HEK293 (cell line): ENCODE measurements around the gene ARHGAP27.

Experiments used
- EGR2 ChIP-seq: fragments of 450-650 bp; formaldehyde crosslinking; IDR thresholded peaks from 2 replicates; pipeline ENCODE4 v1.5.1; 2016; ENCODE audit warnings: low read depth, missing biosample characterization, missing genetic modification characterization
- GLI2 ChIP-seq: fragments of 450-650 bp; formaldehyde crosslinking; IDR thresholded peaks from 2 replicates; pipeline ENCODE4; 2017; ENCODE audit warnings: missing biosample characterization, missing genetic modification characterization, low read depth, borderline replicate concordance
- KLF10 ChIP-seq: fragments of 450-650 bp; IDR thresholded peaks from 2 replicates; pipeline ENCODE4 v1.5.1; 2018; ENCODE audit warnings: missing biosample characterization, mild to moderate bottlenecking, missing genetic modification characterization
- OSR2 ChIP-seq: fragments of 450-650 bp; formaldehyde crosslinking; IDR thresholded peaks from 2 replicates; pipeline ENCODE4 v1.5.1; 2016; ENCODE audit warnings: missing biosample characterization, missing genetic modification characterization
- TCF7L2 ChIP-seq: IDR thresholded peaks from 2 replicates; pipeline ENCODE4 v1.6.1; 2011; ENCODE audit warnings: low read depth, mild to moderate bottlenecking, inconsistent platforms, low read length, moderate library complexity, borderline replicate concordance
- ZBTB8A ChIP-seq: fragments of 450-650 bp; formaldehyde crosslinking; IDR thresholded peaks from 2 replicates; pipeline ENCODE4 v1.5.1; 2016; ENCODE audit warnings: missing biosample characterization, missing genetic modification characterization
- ZNF132 ChIP-seq: fragments of 450-650 bp; formaldehyde crosslinking; IDR thresholded peaks from 2 replicates; pipeline ENCODE4 v1.5.1; 2017; ENCODE audit warnings: missing biosample characterization, missing genetic modification characterization, borderline replicate concordance
- ZNF239 ChIP-seq: fragments of 450-650 bp; formaldehyde crosslinking; IDR thresholded peaks from 2 replicates; pipeline ENCODE4 v1.5.1; 2016; ENCODE audit warnings: missing biosample characterization, missing genetic modification characterization
- ZNF366 ChIP-seq: fragments of 450-650 bp; formaldehyde crosslinking; conservative IDR thresholded peaks from 2 replicates; pipeline ENCODE4 v1.5.1; 2016; ENCODE audit warnings: missing biosample characterization, missing genetic modification characterization
- ZNF37A ChIP-seq: fragments of 450-650 bp; IDR thresholded peaks from 2 replicates; pipeline ENCODE4 v1.5.1; 2018; ENCODE audit warnings: missing biosample characterization, missing genetic modification characterization
- ZNF391 ChIP-seq: fragments of 450-650 bp; formaldehyde crosslinking; IDR thresholded peaks from 2 replicates; pipeline ENCODE4 v1.5.1; 2016; ENCODE audit warnings: low read depth, missing biosample characterization, missing genetic modification characterization, borderline replicate concordance
- ZNF426 ChIP-seq: fragments of 450-650 bp; formaldehyde crosslinking; IDR thresholded peaks from 2 replicates; pipeline ENCODE4 v1.5.1; 2017; ENCODE audit warnings: missing biosample characterization, missing genetic modification characterization, mild to moderate bottlenecking, inconsistent platforms, moderate library complexity
- ZNF514 ChIP-seq: fragments of 450-650 bp; formaldehyde crosslinking; IDR thresholded peaks from 2 replicates; pipeline ENCODE4 v1.5.1; 2016; ENCODE audit warnings: missing biosample characterization, missing genetic modification characterization
- ZNF664 ChIP-seq: fragments of 450-650 bp; formaldehyde crosslinking; IDR thresholded peaks from 2 replicates; pipeline ENCODE4 v1.5.1; 2016; ENCODE audit warnings: missing biosample characterization, missing genetic modification characterization
- ZNF76 ChIP-seq: fragments of 450-650 bp; formaldehyde crosslinking; IDR thresholded peaks from 2 replicates; pipeline ENCODE4; 2016; ENCODE audit warnings: low read depth, missing biosample characterization, missing genetic modification characterization, borderline replicate concordance
- ZNF843 ChIP-seq: fragments of 450-650 bp; formaldehyde crosslinking; IDR thresholded peaks from 2 replicates; pipeline ENCODE4 v1.5.1; 2016; ENCODE audit warnings: missing biosample characterization, missing genetic modification characterization
- ZSCAN23 ChIP-seq: fragments of 450-650 bp; formaldehyde crosslinking; IDR thresholded peaks from 2 replicates; pipeline ENCODE4 v1.5.1; 2016; ENCODE audit warnings: missing biosample characterization, missing genetic modification characterization
- ZSCAN30 ChIP-seq: fragments of 450-650 bp; IDR thresholded peaks from 2 replicates; pipeline ENCODE4 v1.5.1; 2018; ENCODE audit warnings: missing biosample characterization, mild to moderate bottlenecking, missing genetic modification characterization, moderate library complexity
- TF ChIP-seq, protein P1 (sequence below): fragments of 450-650 bp; formaldehyde crosslinking; IDR thresholded peaks from 2 replicates; pipeline ENCODE4 v1.5.1; 2016; ENCODE audit warnings: missing biosample characterization, missing genetic modification characterization
- TF ChIP-seq, protein P2 (sequence below): fragments of 450-650 bp; formaldehyde crosslinking; IDR thresholded peaks from 2 replicates; pipeline ENCODE4 v1.5.1; 2016; ENCODE audit warnings: missing biosample characterization, missing genetic modification characterization
- TF ChIP-seq, protein P3 (sequence below): fragments of 450-650 bp; formaldehyde crosslinking; IDR thresholded peaks from 2 replicates; pipeline ENCODE4 v1.5.1; 2017; ENCODE audit warnings: missing biosample characterization, missing genetic modification characterization
- TF ChIP-seq, protein P4 (sequence below): fragments of 450-650 bp; formaldehyde crosslinking; IDR thresholded peaks from 2 replicates; pipeline ENCODE4 v1.5.1; 2016; ENCODE audit warnings: missing biosample characterization, missing genetic modification characterization, low read depth
- TF ChIP-seq, protein P5 (sequence below): fragments of 450-650 bp; formaldehyde crosslinking; IDR thresholded peaks from 2 replicates; pipeline ENCODE4 v1.5.1; 2016; ENCODE audit warnings: missing biosample characterization, missing genetic modification characterization
- TF ChIP-seq, protein P6 (sequence below): fragments of 450-650 bp; formaldehyde crosslinking; IDR thresholded peaks from 2 replicates; pipeline ENCODE4 v1.5.1; 2016; ENCODE audit warnings: missing biosample characterization, missing genetic modification characterization

The ARHGAP27 gene

DNA sequence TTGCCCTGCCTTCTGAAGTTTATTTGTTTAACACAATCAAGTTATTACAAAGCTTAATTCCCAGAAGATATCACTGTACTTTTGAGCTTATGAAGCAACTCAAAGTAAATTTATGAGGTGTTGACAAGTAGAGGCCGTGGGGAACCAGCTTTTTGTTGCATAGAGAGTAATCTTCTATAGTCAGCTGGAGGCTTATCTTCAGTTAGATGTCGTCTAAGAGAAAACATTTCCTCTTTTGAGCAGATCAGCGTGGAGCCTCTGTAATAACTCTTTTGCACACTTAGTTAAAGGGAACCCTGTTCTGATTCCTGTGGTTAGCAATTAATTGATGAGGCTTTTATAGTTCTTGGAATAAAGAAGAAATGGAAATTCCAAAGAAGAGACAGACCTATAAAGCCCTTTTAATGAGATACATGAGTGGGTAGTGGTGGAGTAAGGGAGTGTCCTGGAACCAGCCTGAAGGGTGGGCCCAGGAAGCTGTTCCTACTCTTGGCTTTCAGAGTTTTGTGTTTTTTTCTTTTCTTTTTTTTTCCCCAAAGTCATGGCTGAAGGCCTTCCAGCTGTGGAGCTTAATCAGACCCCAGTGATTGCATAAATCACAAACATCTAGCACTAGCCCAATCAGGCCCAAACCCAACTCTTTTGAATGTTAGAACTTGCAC lies 87.0 kb downstream of the ARHGAP27 start (continued):
- TF ChIP-seq, protein P1, sequence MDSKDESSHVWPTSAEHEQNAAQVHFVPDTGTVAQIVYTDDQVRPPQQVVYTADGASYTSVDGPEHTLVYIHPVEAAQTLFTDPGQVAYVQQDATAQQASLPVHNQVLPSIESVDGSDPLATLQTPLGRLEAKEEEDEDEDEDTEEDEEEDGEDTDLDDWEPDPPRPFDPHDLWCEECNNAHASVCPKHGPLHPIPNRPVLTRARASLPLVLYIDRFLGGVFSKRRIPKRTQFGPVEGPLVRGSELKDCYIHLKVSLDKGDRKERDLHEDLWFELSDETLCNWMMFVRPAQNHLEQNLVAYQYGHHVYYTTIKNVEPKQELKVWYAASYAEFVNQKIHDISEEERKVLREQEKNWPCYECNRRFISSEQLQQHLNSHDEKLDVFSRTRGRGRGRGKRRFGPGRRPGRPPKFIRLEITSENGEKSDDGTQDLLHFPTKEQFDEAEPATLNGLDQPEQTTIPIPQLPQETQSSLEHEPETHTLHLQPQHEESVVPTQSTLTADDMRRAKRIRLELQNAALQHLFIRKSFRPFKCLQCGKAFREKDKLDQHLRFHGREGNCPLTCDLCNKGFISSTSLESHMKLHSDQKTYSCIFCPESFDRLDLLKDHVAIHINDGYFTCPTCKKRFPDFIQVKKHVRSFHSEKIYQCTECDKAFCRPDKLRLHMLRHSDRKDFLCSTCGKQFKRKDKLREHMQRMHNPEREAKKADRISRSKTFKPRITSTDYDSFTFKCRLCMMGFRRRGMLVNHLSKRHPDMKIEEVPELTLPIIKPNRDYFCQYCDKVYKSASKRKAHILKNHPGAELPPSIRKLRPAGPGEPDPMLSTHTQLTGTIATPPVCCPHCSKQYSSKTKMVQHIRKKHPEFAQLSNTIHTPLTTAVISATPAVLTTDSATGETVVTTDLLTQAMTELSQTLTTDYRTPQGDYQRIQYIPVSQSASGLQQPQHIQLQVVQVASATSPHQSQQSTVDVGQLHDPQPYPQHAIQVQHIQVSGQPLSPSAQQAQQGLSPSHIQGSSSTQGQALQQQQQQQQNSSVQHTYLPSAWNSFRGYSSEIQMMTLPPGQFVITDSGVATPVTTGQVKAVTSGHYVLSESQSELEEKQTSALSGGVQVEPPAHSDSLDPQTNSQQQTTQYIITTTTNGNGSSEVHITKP (tag by site-specific recombination), result no peak
- TF ChIP-seq, protein P2, sequence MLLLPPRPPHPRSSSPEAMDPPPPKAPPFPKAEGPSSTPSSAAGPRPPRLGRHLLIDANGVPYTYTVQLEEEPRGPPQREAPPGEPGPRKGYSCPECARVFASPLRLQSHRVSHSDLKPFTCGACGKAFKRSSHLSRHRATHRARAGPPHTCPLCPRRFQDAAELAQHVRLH (tag by site-specific recombination), result peak; percentile 81; the same call in 1 of the 2 replicates
- peak; percentile 76; the same call in 1 of the 2 replicates for TF ChIP-seq ZSCAN30 (tag by site-specific recombination)
- peak; percentile 94 for TF ChIP-seq OSR2 (tag by site-specific recombination)
- no peak for TF ChIP-seq ZNF132 (tag by site-specific recombination)
- TF ChIP-seq GLI2 (tag by site-specific recombination), result 0 out of 2 replicates have a peak, but pooled peaks have one; percentile 77
- TF ChIP-seq, protein P3, sequence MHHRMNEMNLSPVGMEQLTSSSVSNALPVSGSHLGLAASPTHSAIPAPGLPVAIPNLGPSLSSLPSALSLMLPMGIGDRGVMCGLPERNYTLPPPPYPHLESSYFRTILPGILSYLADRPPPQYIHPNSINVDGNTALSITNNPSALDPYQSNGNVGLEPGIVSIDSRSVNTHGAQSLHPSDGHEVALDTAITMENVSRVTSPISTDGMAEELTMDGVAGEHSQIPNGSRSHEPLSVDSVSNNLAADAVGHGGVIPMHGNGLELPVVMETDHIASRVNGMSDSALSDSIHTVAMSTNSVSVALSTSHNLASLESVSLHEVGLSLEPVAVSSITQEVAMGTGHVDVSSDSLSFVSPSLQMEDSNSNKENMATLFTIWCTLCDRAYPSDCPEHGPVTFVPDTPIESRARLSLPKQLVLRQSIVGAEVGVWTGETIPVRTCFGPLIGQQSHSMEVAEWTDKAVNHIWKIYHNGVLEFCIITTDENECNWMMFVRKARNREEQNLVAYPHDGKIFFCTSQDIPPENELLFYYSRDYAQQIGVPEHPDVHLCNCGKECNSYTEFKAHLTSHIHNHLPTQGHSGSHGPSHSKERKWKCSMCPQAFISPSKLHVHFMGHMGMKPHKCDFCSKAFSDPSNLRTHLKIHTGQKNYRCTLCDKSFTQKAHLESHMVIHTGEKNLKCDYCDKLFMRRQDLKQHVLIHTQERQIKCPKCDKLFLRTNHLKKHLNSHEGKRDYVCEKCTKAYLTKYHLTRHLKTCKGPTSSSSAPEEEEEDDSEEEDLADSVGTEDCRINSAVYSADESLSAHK (tag by site-specific recombination), result peak; percentile 52; the same call in 1 of the 2 replicates
- no peak for TF ChIP-seq EGR2
- TF ChIP-seq ZNF239 (tag by site-specific recombination), result no peak
- TF ChIP-seq, protein P4, sequence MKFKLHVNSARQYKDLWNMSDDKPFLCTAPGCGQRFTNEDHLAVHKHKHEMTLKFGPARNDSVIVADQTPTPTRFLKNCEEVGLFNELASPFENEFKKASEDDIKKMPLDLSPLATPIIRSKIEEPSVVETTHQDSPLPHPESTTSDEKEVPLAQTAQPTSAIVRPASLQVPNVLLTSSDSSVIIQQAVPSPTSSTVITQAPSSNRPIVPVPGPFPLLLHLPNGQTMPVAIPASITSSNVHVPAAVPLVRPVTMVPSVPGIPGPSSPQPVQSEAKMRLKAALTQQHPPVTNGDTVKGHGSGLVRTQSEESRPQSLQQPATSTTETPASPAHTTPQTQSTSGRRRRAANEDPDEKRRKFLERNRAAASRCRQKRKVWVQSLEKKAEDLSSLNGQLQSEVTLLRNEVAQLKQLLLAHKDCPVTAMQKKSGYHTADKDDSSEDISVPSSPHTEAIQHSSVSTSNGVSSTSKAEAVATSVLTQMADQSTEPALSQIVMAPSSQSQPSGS (tag by site-specific recombination), result peak; percentile 34; the same call in 1 of the 2 replicates
- peak; percentile 95 for TF ChIP-seq TCF7L2
- peak; percentile 68 for TF ChIP-seq ZBTB8A (tag by site-specific recombination)
- no peak for TF ChIP-seq ZNF37A (tag by site-specific recombination)
- no peak for TF ChIP-seq ZNF76 (tag by site-specific recombination)
- peak; percentile 86 for TF ChIP-seq ZNF366 (tag by site-specific recombination)
- TF ChIP-seq, protein P5, sequence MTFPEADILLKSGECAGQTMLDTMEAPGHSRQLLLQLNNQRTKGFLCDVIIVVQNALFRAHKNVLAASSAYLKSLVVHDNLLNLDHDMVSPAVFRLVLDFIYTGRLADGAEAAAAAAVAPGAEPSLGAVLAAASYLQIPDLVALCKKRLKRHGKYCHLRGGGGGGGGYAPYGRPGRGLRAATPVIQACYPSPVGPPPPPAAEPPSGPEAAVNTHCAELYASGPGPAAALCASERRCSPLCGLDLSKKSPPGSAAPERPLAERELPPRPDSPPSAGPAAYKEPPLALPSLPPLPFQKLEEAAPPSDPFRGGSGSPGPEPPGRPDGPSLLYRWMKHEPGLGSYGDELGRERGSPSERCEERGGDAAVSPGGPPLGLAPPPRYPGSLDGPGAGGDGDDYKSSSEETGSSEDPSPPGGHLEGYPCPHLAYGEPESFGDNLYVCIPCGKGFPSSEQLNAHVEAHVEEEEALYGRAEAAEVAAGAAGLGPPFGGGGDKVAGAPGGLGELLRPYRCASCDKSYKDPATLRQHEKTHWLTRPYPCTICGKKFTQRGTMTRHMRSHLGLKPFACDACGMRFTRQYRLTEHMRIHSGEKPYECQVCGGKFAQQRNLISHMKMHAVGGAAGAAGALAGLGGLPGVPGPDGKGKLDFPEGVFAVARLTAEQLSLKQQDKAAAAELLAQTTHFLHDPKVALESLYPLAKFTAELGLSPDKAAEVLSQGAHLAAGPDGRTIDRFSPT (tag by site-specific recombination), result peak; percentile 77
- TF ChIP-seq ZNF514 (tag by site-specific recombination), result no peak
- TF ChIP-seq ZNF664, result peak; percentile 98
- no peak for TF ChIP-seq ZSCAN23 (tag by site-specific recombination)
- TF ChIP-seq, protein P6, sequence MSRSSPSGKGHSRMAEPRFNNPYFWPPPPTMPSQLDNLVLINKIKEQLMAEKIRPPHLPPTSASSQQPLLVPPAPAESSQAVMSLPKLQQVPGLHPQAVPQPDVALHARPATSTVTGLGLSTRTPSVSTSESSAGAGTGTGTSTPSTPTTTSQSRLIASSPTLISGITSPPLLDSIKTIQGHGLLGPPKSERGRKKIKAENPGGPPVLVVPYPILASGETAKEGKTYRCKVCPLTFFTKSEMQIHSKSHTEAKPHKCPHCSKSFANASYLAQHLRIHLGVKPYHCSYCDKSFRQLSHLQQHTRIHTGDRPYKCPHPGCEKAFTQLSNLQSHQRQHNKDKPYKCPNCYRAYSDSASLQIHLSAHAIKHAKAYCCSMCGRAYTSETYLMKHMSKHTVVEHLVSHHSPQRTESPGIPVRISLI (tag by site-specific recombination), result no peak
- TF ChIP-seq ZNF843 (tag by site-specific recombination), result peak; percentile 90
- no peak for TF ChIP-seq ZNF426 (tag by site-specific recombination)
- peak; percentile 88 for TF ChIP-seq KLF10 (tag by site-specific recombination)
- no peak for TF ChIP-seq ZNF391 (tag by site-specific recombination)
